Fibroblast of upper back skin (primary cell): Measurements from ENCODE around the gene IKZF1.
A peak's percentile ranks its signal among the peaks of the same experiment; 100 is the strongest.

Experiments used
- DNase-seq: peaks from one replicate; pipeline ENCODE4 v3.0.0-alpha.2; 2013

The IKZF1 gene

GRCh38 chr7:50382455-50382854, 77.9 kb downstream of the IKZF1 start:
- no peak for DNase-seq

- DNase-seq: no peak
These were observed 82.8 kb downstream of the IKZF1 start for GRCh38 chr7:50387351-50387750.

- DNase-seq: no peak
These were observed 85.4 kb downstream of the IKZF1 start for GRCh38 chr7:50389961-50390360.

GRCh38 chr7:50391386-50391785, 86.9 kb downstream of the IKZF1 start:
- no peak for DNase-seq

GRCh38 chr7:50393076-50393475, 88.6 kb downstream of the IKZF1 start:
- DNase-seq: no peak

- no peak for DNase-seq
These were observed 89.2 kb downstream of the IKZF1 start for GRCh38 chr7:50393547-50394252.

GRCh38 chr7:50394315-50394714, 89.8 kb downstream of the IKZF1 start:
- no peak for DNase-seq

- no peak for DNase-seq
These were observed 92.3 kb downstream of the IKZF1 start for GRCh38 chr7:50396856-50397255.

GRCh38 chr7:50397320-50397970, 92.9 kb downstream of the IKZF1 start:
- DNase-seq: no peak

GRCh38 chr7:50397971-50398324, 93.4 kb downstream of the IKZF1 start:
- no peak for DNase-seq

GRCh38 chr7:50399206-50399605, 94.7 kb downstream of the IKZF1 start:
- DNase-seq: no peak

GRCh38 chr7:50399635-50400034, 95.1 kb downstream of the IKZF1 start:
- DNase-seq: no peak

- no peak for DNase-seq
These were observed 95.6 kb downstream of the IKZF1 start for GRCh38 chr7:50400114-50400513.

- no peak for DNase-seq
These were observed 99.9 kb downstream of the IKZF1 start for GRCh38 chr7:50404392-50404791.

GRCh38 chr7:50405221-50405620, 100.7 kb downstream of the IKZF1 start:
- no peak for DNase-seq

- DNase-seq: no peak
These were observed 102.4 kb downstream of the IKZF1 start for GRCh38 chr7:50406935-50407334.

GRCh38 chr7:50409856-50410745, 105.6 kb downstream of the IKZF1 start:
- no peak for DNase-seq

GRCh38 chr7:50411332-50411731, 106.8 kb downstream of the IKZF1 start:
- no peak for DNase-seq

GRCh38 chr7:50412973-50413372, 108.5 kb downstream of the IKZF1 start:
- DNase-seq: no peak

- DNase-seq: no peak
These were observed 109.0 kb downstream of the IKZF1 start for GRCh38 chr7:50413561-50413960.

GRCh38 chr7:50415844-50416364, 111.4 kb downstream of the IKZF1 start:
- DNase-seq: no peak

- no peak for DNase-seq
These were observed 112.1 kb downstream of the IKZF1 start for GRCh38 chr7:50416527-50417182.

- peak; percentile 67 for DNase-seq
These were observed 113.6 kb downstream of the IKZF1 start for GRCh38 chr7:50418086-50418515.
